GM21737 (cell line): ENCODE results near the gene ASCL5.
"Not testable (repeated sequence)": the region's sequence is repeated elsewhere in the genome, so short reads cannot be mapped to it uniquely, and the experiment has no call there.

Experiments
- ATAC-seq: cut with Tn5 transposase; IDR thresholded peaks from one replicate; pipeline ENCODE4 v1.9.1; 2021; ENCODE audit warnings: mild to moderate bottlenecking, moderate library complexity; ENCODE audit not compliant: unreplicated experiment

The ASCL5 gene

DNA sequence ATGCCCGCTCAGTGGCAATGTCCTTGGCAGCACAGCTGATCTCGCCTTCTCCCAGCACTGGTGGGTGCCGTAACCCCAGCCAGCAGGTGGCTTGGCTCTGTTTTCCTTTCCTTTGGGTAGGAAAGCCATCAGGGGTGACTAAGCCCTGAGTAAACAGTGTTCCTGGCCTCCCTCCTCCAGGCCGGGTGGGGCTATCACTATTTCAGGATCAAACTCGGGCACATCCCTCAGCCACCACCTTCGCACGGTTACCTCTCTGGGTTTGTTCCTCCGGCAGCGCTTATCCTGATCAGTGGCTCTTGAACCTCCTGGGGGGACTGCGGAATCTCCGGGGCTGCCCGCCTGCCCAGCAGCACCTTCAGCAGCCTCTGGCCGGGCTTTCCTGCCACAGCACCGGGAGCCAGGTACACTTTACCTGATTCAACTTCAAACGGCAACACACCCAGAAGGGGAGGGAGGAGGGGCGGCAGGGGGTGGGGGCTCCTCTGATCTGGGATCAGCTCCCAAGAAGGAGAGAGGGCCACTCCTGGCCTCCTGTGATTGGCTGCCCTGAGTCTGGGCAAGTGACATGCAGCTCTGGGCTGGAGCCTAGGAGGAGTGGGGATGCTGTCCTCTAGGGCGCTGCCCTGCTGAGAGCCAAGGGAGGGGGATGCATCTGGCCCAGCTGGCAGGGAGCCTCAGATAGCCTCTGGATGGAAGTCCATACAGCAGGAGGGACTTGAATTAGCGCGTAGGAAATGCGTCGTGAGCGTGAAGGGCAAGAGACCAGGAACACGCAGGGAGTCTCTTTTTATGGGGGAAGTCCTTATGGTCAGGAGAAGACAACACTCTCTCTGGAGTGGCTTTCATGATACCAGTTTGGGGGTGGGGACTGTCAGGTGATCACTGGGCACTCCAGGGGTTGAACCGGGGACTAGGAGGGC is at the start of gene ASCL5:
ASCL5 (minus strand) TSS at position 353 of the 923 bp plus-strand sequence. CDS start 11,812 bp downstream, outside the sequence.
- no peak for ATAC-seq

DNA sequence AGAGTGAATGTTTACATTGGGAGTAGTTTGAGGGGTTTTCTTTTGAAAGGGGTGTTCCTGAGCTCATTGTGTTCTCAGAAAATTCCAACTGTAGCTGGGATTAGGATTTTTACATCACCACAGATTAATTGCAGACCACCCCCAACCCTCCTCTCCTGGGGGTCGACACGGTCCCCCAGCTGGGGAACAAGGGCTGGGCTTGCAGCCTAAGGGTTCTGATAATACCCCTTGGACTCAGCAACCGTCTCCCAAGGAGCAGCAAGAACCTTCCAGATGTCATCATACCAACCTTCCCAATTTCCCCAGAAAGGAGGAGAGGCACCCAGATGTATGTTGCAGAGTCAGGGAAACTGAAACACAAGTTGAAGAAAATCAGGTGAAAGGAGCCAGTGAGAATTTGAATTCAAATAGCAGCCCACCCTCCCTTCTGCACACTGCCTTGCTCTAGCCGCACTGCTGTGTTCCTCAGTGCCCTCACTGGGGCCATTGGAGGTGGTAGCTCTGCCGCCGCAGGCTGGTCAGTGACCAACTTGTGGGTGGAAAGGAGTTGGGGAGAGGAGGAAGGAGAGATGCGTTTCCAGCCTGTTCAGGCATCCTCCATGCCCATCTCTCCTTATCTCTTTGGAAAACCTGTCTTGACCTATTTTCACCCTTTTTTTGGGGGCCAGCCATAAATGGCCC is 49.0 kb upstream of the ASCL5 start:
- ATAC-seq = no peak

DNA sequence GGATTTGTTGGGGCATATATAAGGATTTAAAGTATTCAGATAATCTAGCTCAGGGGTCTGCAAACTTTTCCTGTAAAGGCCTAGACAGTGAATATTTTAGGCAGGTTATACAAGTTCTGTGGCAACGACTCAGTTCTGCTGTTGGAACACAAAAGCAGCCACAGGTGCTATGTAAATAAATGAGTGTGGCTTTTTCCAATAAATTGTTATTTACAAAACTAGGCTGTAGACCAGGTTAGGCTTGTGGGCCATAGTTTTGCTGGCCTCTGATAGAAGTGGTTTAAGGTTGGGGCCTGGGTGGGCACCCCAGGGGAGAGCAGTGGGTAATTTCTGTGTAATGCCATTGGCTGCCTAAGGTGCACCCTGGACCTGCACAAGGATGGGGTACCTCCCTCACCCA is 46.8 kb upstream of the ASCL5 start:
- no peak for ATAC-seq

DNA sequence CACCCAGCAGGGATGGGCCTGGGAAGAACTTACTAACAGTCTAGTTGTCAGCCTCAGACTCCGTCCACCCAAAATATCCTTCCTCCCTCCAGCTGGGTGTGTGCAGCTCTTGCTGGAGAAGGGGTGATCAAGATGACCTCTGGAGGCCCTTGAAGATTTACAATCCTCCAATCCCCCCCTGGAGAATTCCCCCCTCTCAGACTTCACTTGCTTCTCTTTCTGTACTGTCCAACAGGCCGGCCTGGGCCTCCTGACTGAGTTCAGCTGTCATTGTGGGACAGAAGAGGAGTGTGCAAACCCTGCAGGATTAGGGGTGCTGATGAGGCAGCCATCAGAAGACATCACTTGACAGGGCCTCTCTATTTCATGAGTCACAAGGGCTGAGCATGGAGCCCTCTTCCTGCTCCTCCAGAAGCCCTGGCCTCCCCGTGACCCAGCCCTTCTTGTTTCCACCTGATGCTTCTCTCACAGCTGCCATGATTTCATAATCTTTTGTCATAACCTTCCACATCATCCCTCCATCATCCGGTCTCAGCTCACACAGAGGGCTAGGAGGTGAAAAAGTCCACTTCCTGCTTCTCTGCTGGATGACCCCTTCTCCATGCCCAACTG is 46.1 kb upstream of the ASCL5 start:
- no peak for ATAC-seq

GRCh38 chr1:201172326-201172725 is 45.3 kb upstream of the ASCL5 start:
- ATAC-seq = no peak

- peak; percentile 31 for ATAC-seq
Observed at GRCh38 chr1:201171063-201172036, 44.4 kb upstream of the ASCL5 start.

DNA sequence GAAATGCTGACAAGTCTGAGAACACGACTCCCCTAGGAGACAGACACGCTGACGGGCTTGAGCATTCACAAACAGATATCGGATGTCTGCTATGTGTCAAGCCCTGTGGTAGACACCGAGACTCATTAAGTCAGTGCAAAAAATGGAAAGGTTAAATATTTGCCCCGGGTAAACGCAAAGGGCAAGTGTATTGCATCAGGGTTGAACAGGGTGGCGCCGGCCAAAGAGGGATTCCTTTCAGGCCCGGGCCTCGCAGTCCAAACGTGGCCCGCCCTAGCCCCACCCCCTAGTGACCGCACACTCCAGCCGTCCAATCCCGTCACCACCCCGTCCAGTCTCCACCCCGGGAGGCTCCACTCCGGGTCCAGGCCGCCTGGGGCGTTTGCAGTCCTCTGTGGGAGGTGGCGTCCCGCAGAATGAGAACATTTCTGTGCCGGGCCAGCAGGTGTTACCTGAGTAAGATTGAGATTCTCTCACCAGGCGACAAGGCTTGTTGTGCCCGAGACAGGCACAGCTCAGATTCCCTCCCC is 43.6 kb upstream of the ASCL5 start:
- ATAC-seq = peak; percentile 98

GRCh38 chr1:201169971-201170532 is 43.1 kb upstream of the ASCL5 start:
- ATAC-seq = no peak

DNA sequence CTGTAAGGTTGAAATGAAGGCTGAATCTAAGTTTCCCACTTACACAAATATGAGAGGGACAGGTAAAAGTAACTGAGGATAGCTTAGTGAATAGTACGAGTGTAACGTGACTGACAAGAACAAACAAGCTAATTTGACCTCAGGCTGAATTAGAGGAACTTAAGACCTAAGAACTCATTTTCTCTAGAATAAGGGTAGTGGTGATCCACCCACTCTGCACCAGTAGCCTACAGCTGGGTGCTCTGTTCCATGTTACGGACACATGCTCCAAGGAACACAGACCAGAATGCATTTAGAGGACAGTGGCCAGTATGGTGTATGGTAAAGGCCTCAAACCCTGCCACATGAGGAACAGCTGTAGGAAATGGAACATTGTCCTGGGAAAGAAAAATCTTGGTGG is 42.2 kb upstream of the ASCL5 start:
- no peak for ATAC-seq

DNA sequence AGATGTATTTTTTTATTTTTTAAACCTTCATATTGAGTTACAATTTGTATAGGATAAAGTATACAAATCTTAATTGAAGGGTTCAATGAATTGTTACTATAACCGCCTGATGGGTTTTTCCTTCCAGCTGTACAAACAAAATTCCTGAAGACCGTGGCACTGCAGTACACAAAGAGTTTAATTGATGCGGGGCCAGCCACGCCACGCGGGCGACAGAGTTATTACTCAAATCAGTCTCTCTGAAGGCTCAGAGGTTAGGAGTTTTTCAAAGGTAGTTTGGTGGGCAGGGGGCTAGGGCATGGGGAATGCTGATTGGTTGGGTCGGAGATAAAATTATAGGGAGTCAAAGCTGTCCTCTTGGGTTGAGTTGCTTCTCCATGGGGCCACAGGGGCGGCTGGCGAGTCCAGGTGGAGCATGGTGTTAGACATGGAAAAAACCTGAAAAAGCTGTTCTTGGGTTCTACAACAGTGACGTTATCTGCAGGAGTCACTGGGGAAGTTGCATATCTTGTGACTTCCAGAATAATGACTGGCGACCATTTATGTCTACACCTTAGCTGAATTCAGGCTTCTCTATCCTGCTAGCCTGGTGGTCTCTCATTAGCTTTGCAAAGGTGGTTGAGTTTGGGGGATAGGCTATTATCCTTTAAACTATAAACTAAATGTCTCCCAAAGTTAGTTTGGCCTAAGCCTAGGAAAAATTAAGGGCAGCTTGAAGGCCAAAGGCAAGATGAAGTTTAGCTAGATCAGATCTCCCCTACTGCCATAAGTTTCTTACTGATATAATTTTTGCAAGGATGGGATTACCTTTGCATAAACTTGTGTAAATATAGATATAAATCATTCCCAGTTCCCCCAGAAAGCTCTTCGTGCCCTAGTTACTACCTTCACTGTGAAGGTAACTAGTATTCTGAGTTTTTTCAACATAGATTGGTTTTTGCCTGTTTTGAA is 40.3 kb upstream of the ASCL5 start:
- ATAC-seq = no peak

- ATAC-seq = no peak
Observed at GRCh38 chr1:201164645-201165044, 37.7 kb upstream of the ASCL5 start.

DNA sequence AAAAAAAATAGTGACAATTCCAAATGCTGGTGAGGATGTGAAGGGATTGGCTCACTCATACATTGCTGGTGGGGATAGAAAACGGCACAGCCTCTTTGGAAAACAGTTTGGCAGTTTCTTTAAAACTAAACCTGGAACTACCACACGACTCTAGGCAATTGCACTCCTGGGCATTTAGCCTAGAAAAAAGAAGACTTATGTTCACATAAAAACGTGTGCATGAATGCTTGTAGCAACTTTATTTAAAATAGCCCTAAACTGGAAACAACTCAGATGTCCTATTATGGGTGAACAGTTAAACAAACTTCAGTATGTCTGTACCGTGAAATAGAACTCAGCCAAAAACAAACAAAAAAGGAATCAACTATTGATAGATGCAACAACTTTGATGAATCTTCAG is 36.7 kb upstream of the ASCL5 start:
- ATAC-seq = no peak

DNA sequence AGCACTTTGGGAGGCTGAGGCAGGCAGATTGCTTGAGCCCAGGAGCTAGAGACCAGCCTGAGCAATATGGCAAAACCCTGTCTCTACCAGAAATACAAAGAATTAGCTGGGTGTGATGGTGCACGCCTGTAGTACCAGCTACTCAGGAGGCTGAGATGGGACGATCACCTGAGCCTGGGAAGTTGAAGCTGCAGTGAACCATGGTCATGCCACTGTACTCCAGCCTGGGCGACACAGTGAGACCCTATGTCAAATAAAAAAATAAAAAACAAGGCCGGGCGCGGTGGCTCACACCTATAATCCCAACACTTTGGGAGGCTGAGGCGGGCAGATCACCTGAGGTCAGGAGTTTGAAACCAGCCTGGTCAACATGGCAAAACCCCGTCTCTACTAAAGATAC is 36.1 kb upstream of the ASCL5 start:
- not testable (repeated sequence) for ATAC-seq

DNA sequence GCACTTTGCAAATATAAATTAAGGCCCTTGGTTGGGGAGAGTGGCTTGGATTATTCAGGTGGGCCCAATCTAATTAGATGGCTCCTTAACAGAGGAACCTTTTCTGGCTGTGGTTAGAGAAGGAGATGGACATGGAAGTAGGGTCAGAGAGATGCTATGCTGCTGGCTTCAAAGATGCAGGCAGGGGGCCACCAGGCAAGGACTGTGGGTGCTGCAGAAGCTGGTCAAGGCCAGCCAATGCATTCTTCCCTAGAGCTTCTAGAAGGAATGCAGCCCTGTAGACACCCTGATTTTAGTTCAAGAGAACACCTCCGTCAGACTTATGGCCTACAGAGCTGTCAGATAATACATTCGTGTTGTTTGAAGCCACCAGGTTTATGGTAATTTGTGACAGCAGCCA is 31.0 kb upstream of the ASCL5 start:
- ATAC-seq = no peak

GRCh38 chr1:201156819-201157218 is 29.8 kb upstream of the ASCL5 start:
- no peak for ATAC-seq

DNA sequence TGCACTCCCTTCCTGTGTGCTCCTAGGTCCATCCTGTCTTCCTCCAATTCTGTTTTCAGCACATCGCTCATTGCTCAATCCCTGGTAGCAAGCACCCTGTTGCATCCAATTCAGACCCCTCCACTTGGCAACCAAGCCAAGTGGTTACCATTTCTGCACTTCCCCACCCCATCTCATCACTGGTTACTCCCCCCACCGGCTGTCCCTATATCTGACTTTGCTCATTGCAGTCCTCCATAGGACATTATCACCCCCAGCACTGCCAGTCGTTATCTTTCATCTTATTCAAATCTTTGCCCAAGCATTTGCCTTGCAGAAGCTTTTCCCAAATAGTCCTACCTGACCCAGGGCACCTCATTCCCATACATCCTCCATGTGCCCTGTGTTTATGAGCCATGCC is 29.4 kb upstream of the ASCL5 start:
- no peak for ATAC-seq

GRCh38 chr1:201155354-201155753 is 28.4 kb upstream of the ASCL5 start:
- ATAC-seq = no peak

- ATAC-seq = peak; percentile 95
Observed at GRCh38 chr1:201154389-201155165, 27.6 kb upstream of the ASCL5 start, which contains the start of gene TMEM9. Gene TMEM9, minus strand, starts transcription at chr1:201154474. Its CDS starts 551 bp downstream, at chr1:201153923.
